ACC112 (cell line): ENCODE results near the gene PDE9A.

Experiments
- H2AFZ ChIP-seq: fragments of 200-600 bp; sonication (generic); one replicate; pipeline ENCODE4 v1.6.0; 2017; ENCODE audit warnings: antibody characterized with exemption, low read length; ENCODE audit not compliant: unreplicated experiment
- H3K27ac ChIP-seq: fragments of 200-600 bp; sonication (generic); 2 replicates; pipeline ENCODE4 v1.5.1; 2014; ENCODE audit warnings: low read depth, mild to moderate bottlenecking, antibody characterized with exemption, low read length, moderate library complexity
- H3K27me3 ChIP-seq: fragments of 200-600 bp; sonication (generic); 2 replicates; pipeline ENCODE4 v1.6.1; 2014; ENCODE audit warnings: mild to moderate bottlenecking, antibody characterized with exemption, low read length, moderate library complexity, mixed read lengths; ENCODE audit not compliant: insufficient read depth
- H3K36me3 ChIP-seq: fragments of 200-600 bp; sonication (generic); 2 replicates; pipeline ENCODE4 v1.6.1; 2016; ENCODE audit warnings: mild to moderate bottlenecking, antibody characterized with exemption, low read length, moderate library complexity, mixed read lengths; ENCODE audit not compliant: insufficient read depth
- H3K4me1 ChIP-seq: fragments of 200-600 bp; sonication (generic); one replicate; pipeline ENCODE4 v1.6.1; 2016; ENCODE audit warnings: low read length, mixed read lengths; ENCODE audit not compliant: insufficient read depth, unreplicated experiment, control insufficient read depth
- H3K4me3 ChIP-seq: fragments of 200-600 bp; sonication (generic); 2 replicates; pipeline ENCODE4 v1.5.1; 2014; ENCODE audit warnings: mild to moderate bottlenecking, low read depth, low read length
- H3K79me2 ChIP-seq: fragments of 200-600 bp; sonication (generic); one replicate; pipeline ENCODE4 v1.6.0; 2016; ENCODE audit warnings: low read length; ENCODE audit not compliant: control insufficient read depth, unreplicated experiment, insufficient read depth

The PDE9A gene

GRCh38 chr21:42782723-42783242 lies 129.4 kb downstream of the PDE9A start:
- Histone ChIP-seq H3K27ac (no peak overlapping the region), H3K4me1 (no peaks in the 10 kb centered on the region), H3K4me3 (no peak overlapping the region), H3K27me3 (peaks cover 61% of the 10 kb centered on the region), H3K79me2 (no peaks in the 10 kb centered on the region), H2AFZ (no peak overlapping the region), H3K36me3 (no peaks in the 10 kb centered on the region)

DNA sequence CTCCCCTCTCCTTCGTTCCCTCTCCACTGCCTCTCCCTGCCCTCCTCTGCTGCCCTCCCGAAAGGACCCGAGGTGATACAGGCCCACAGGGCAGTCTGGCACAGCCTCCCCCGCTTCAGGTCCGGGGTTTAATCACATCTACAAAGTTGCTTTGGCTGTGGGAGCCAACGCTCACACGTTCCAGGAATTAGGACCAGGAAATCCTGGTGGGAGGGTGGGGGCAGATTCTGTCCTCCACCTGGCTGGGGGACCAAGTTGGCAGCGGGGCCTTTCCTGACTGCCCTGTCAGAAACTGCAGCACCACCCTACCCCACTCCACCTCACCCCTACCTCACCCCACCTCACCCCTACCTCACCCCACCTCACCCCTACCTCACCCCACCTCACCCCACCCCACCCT lies 130.9 kb downstream of the PDE9A start:
- Histone ChIP-seq H2AFZ (no peak overlapping the region), H3K27me3 (peaks cover 65% of the 10 kb centered on the region), H3K27ac (no peak overlapping the region), H3K36me3 (no peaks in the 10 kb centered on the region), H3K4me3 (no peak overlapping the region), H3K4me1 (no peaks in the 10 kb centered on the region), H3K79me2 (no peaks in the 10 kb centered on the region)

DNA sequence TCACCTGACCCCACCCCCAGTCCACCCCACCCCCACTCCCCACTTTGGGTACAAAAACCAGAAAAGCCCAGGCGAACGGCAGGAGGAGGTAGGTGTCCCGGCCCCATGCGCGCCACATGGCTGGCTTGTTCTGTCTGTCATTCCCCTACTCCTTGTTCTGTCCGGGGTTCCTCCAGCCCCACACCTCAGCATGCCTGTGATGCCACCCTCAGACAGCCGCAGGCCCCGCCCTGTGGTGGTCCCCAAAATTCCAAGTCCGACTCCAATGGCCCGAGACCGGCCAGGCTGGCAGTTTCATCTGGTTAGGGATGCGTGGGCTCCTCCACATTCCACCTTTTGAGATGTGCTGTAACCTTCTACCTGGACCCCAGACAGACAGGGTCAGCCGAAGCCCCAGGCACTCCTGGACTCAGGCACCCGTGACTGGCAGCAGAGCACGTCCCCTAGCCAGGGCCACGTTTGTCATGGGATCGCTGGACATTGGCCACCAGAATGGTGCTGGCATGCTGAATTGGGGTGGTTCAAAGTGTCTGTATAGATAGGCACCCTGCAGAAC lies 131.6 kb downstream of the PDE9A start:
- H3K27ac ChIP-seq = no peak overlapping the region
- no peaks in the 10 kb centered on the region for H3K36me3 ChIP-seq
- H3K27me3 ChIP-seq = peaks cover 59% of the 10 kb centered on the region
- H3K4me1 ChIP-seq = no peaks in the 10 kb centered on the region
- no peaks in the 10 kb centered on the region for H3K79me2 ChIP-seq
- no peak overlapping the region for H2AFZ ChIP-seq
- H3K4me3 ChIP-seq = no peak overlapping the region

GRCh38 chr21:42785666-42786427 lies 132.4 kb downstream of the PDE9A start:
- Histone ChIP-seq H3K4me3 (no peak overlapping the region), H3K27ac (no peak overlapping the region), H3K27me3 (peaks cover 59% of the 10 kb centered on the region), H3K4me1 (no peaks in the 10 kb centered on the region), H2AFZ (no peak overlapping the region), H3K36me3 (no peaks in the 10 kb centered on the region), H3K79me2 (no peaks in the 10 kb centered on the region)

DNA sequence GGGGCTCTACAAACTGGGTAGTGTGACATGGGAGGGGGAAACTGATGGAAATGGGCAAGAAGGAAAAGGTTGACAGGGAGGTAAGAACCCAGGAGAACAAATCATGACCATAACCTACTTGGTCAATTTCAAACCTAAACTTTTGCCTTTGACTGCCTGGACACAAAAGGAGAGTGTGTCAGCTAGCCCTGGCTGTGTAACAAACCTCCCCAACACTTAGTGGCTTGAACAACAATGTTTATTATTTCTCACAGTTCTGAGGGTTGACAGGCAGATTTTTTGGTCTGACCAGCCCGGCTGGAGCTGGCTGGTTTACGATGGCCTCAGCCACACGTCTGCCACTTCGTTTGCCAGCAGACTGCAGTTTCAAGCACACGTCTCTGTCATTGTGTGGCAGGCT lies 133.5 kb downstream of the PDE9A start:
- H3K36me3 ChIP-seq = no peaks in the 10 kb centered on the region
- H3K4me1 ChIP-seq = no peaks in the 10 kb centered on the region
- no peaks in the 10 kb centered on the region for H3K79me2 ChIP-seq
- H3K4me3 ChIP-seq = no peak overlapping the region
- H3K27ac ChIP-seq = no peak overlapping the region
- peaks cover 61% of the 10 kb centered on the region for H3K27me3 ChIP-seq
- no peak overlapping the region for H2AFZ ChIP-seq

DNA sequence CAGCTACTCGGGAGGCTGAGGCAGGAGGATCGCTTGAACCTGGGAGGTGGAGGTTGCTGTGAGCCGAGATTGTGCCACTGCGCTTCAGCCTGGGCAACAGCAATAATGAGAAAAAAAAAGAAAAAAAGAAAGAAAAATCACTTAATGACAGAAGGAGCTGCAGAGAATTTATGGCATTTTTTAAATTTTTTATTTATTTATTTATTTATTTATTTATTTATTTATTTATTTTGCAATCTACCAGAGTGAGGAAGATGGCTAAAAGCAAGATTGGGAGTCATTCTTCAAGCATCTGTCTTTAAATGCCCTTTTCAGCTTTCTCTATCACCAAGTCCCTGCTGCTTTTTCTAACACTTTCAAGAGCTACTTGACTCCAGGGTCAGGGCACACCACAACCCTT lies 134.2 kb downstream of the PDE9A start:
- Histone ChIP-seq H3K4me1 (no peaks in the 10 kb centered on the region), H2AFZ (no peak overlapping the region), H3K36me3 (no peaks in the 10 kb centered on the region), H3K79me2 (no peaks in the 10 kb centered on the region), H3K27me3 (peaks cover 56% of the 10 kb centered on the region), H3K4me3 (no peak overlapping the region), H3K27ac (no peak overlapping the region)

- H3K27ac ChIP-seq = no peak overlapping the region
- H3K4me3 ChIP-seq = no peak overlapping the region
- H3K27me3 ChIP-seq = peaks cover 63% of the 10 kb centered on the region
- no peaks in the 10 kb centered on the region for H3K4me1 ChIP-seq
- H3K79me2 ChIP-seq = no peaks in the 10 kb centered on the region
- H3K36me3 ChIP-seq = no peaks in the 10 kb centered on the region
- no peak overlapping the region for H2AFZ ChIP-seq
These were observed 137.2 kb downstream of the PDE9A start for GRCh38 chr21:42790520-42791065.

GRCh38 chr21:42793774-42794173 lies 140.4 kb downstream of the PDE9A start:
- Histone ChIP-seq H3K36me3 (no peaks in the 10 kb centered on the region), H3K4me1 (no peaks in the 10 kb centered on the region), H3K27me3 (peaks cover 55% of the 10 kb centered on the region), H3K27ac (no peak overlapping the region), H2AFZ (no peak overlapping the region), H3K4me3 (no peak overlapping the region), H3K79me2 (no peaks in the 10 kb centered on the region)

- Histone ChIP-seq H3K79me2 (no peaks in the 10 kb centered on the region), H3K36me3 (no peaks in the 10 kb centered on the region), H2AFZ (no peak overlapping the region), H3K4me1 (no peaks in the 10 kb centered on the region), H3K27ac (no peak overlapping the region), H3K4me3 (no peak overlapping the region), H3K27me3 (peaks cover 55% of the 10 kb centered on the region)
These were observed 141.1 kb downstream of the PDE9A start for GRCh38 chr21:42794551-42794950.

DNA sequence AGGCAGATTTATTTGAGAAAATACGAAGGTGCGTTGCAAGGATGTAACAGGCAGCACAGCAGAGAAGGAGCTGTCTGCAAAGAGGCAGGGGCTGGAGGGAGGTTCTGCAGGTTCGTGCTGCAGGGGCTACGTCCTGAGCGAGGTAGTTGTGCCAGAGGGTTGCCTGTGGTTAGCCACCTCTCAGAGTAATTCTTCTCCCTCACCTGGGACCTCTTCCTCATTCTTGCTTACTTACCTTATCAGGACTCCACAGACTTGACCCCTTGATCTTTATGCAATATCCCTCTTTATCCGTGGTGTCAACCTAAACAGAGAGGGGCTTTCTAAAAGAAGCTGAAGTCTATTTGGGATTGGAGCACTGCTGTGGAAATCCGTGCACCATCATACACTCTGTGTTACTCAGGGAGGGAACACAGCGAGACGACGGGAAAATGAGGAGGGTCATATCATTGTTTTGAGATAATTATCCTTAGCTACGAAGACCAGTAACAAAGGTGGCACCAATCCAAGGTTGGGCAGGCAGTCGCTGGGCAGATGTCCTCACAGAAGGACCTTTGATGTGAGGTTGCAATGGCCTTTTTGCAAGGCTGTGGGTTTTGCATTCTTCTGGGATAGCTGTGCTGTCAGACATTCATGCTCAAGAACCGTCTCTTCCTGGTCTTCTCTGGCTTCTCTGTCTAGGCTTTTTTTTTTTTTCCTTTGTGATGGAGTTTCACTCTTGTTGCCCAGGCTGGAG lies 143.1 kb downstream of the PDE9A start:
- no peaks in the 10 kb centered on the region for H3K36me3 ChIP-seq
- no peaks in the 10 kb centered on the region for H3K4me1 ChIP-seq
- no peak overlapping the region for H3K27ac ChIP-seq
- peaks cover 38% of the 10 kb centered on the region for H3K27me3 ChIP-seq
- H3K79me2 ChIP-seq = no peaks in the 10 kb centered on the region
- H2AFZ ChIP-seq = no peak overlapping the region
- no peak overlapping the region for H3K4me3 ChIP-seq
